PFSK-1 (cell line): ENCODE measurements around the gene TMEM9.

ENCODE experiments used
- FOXP2 ChIP-seq: optimal IDR thresholded peaks from 2 replicates; pipeline ENCODE3; 2011; ENCODE audit warnings: borderline replicate concordance, control low read depth, inconsistent platforms; ENCODE audit not compliant: insufficient read depth; ENCODE audit errors: extremely low read length, extremely low read depth
- POLR2AphosphoS5 ChIP-seq: IDR thresholded peaks from 2 replicates; pipeline ENCODE4 v1.6.1; 2012; ENCODE audit warnings: low read depth, mild to moderate bottlenecking, control low read depth, low read length, moderate library complexity
- REST ChIP-seq, 2 experiments: IDR thresholded peaks; 2 replicates each; pipeline versions ENCODE4 v1.6.1 to v1.8.0; 2011 to 2012; ENCODE audit warnings: low read depth in 2 of 2, low read length in 2 of 2, control low read depth in 1 of 2, inconsistent platforms in 1 of 2, mild to moderate bottlenecking in 1 of 2, moderate library complexity in 1 of 2; ENCODE audit not compliant: insufficient read depth in 1 of 2
- SIN3A ChIP-seq: IDR thresholded peaks from 2 replicates; pipeline ENCODE4 v1.6.1; 2012; ENCODE audit warnings: mild to moderate bottlenecking, low read length, moderate library complexity, borderline replicate concordance; ENCODE audit not compliant: insufficient read depth
- TAF1 ChIP-seq: IDR thresholded peaks from 2 replicates; pipeline ENCODE4 v1.6.1; 2012; ENCODE audit warnings: low read length, control low read depth, borderline replicate concordance; ENCODE audit not compliant: insufficient read depth

GRCh38 chr1:201093962-201094361 is 60.3 kb downstream of the TMEM9 start:
- TF ChIP-seq REST (IDR thresholded peaks at IDR 0.05; ENCODE audit: insufficient read depth in 1 of 2, low read depth in 2 of 2, low read length in 2 of 2) (no peak), POLR2AphosphoS5 (no peak), TAF1 (no peak), FOXP2 (no peak), SIN3A (no peak)
